HepG2 (cell line): Measurements from ENCODE around the gene NELFB. TPM values are rescaled to one million over a fixed set of nuclear protein-coding genes. Genes with fewer than 3 reads are reported as not detected.

Experiments
- BCLAF1 ChIP-seq: fragments of 450-650 bp; IDR thresholded peaks from 2 replicates; pipeline ENCODE4 v1.6.1; 2017; ENCODE audit warnings: mild to moderate bottlenecking
- CEBPZ ChIP-seq: IDR thresholded peaks from 2 replicates; pipeline ENCODE4 v1.6.1; 2012; ENCODE audit warnings: low read length, improper control_type of control experiment
- GABPA ChIP-seq, 2 experiments: IDR thresholded peaks; 2 replicates each; pipeline ENCODE4 v1.6.1; 2011 to 2016; ENCODE audit warnings: low read depth in 2 of 2, low read length in 1 of 2, missing biosample characterization in 1 of 2, missing genetic modification characterization in 1 of 2
- GMEB1 ChIP-seq: sonication (generic); formaldehyde crosslinking; IDR thresholded peaks from 2 replicates; pipeline ENCODE4 v1.5.1; 2020; ENCODE audit warnings: missing genetic modification reagents, mild to moderate bottlenecking, borderline replicate concordance
- HDAC6 ChIP-seq: fragments of 200-600 bp; sonication (generic); IDR thresholded peaks from 2 replicates; pipeline ENCODE4 v1.7.0; 2017; ENCODE audit warnings: mild to moderate bottlenecking, antibody characterized with exemption, low read length, low read depth
- KDM5A ChIP-seq: fragments of 200-600 bp; sonication (generic); IDR thresholded peaks from 2 replicates; pipeline ENCODE4 v1.7.0; 2018; ENCODE audit warnings: antibody characterized with exemption, mild to moderate bottlenecking, low read length, borderline replicate concordance
- KLF12 ChIP-seq: sonication (generic); formaldehyde crosslinking; IDR thresholded peaks from 2 replicates; pipeline ENCODE4 v1.4.0; 2020; ENCODE audit warnings: missing genetic modification reagents, borderline replicate concordance
- XRCC5 ChIP-seq: fragments of 200-400 bp; formaldehyde crosslinking; optimal IDR thresholded peaks from 2 replicates; pipeline ENCODE3; 2017; ENCODE audit warnings: mild to moderate bottlenecking, low read length
- ZNF253 ChIP-seq: sonication (generic); formaldehyde crosslinking; IDR thresholded peaks from 2 replicates; pipeline ENCODE4 v1.8.0; 2022; ENCODE audit warnings: mild to moderate bottlenecking, missing genetic modification reagents, borderline replicate concordance
- ZSCAN30 ChIP-seq: sonication (generic); formaldehyde crosslinking; IDR thresholded peaks from 2 replicates; pipeline ENCODE4 v1.5.0; 2020; ENCODE audit warnings: mild to moderate bottlenecking, missing genetic modification reagents
- polyA plus RNA-seq, 8 experiments: library from polyadenylated mRNA; depleted of rRNA in 3 of 8; stranded (reverse) in 7 of 8; unstranded in 1 of 8; fragments of >200 nt; fragmentation: Illumina TruSeq in 4 of 8; extraction: Trizol in 4 of 8; gene quantifications; 2 replicates each; pipeline versions ENCODE4 v1.2.1 to v1.2.3, GENCODE V29; 2011 to 2016; ENCODE audit warnings: low read depth in 4 of 8, missing spikeins in 1 of 8, mixed read lengths in 1 of 8; ENCODE audit not compliant: insufficient read depth in 1 of 8
- total RNA-seq, 5 experiments: library from RNA; depleted of rRNA; stranded (reverse); fragments of >200 nt; fragmentation: Illumina TruSeq; extraction: Trizol; gene quantifications; 2 replicates each; pipeline ENCODE4 v1.2.3, GENCODE V29; 2016; ENCODE audit warnings: low read depth in 1 of 5
- TF ChIP-seq, protein P1 (sequence below): IDR thresholded peaks from 2 replicates; pipeline ENCODE4 v1.6.1; 2012; ENCODE audit warnings: low read depth, low read length, improper control_type of control experiment

Gene NELFB
- total and polyA plus RNA-seq, 2 of the 13 experiments (the other 11 are each of a cell fraction or from before 2014, with no cell fraction given), result 26.5 to 45.8 TPM

DNA sequence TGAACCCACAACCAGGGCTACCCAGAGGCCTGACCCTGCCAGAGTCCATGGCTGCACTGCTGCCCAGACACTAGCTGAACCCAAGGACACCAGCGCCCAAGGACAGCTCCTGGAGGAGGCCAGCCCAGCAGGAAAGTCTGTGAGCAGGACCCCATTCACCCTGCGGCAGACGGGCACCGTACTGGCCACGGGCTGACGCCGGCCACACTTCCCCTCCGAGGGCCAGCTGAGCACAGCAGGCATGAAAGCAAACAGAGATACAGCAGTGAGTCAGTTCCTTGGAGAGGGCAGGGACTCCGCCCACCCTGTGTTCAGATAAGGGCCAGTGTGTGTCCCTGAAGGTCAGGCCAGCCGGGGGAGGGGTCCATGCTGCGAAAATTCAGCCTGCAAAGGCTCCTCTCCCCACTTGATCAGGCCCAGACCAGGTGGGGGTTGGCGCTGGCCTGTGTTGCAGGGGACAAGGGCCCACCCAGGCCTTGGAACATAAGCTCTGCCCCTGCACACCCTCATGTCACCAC, 36.3 kb upstream of the NELFB start (continued):
- TF ChIP-seq BCLAF1, result no peak
- TF ChIP-seq ZNF253 (CRISPR knock-in tag), result no peak; the same call in 1 of the 2 replicates
- TF ChIP-seq KDM5A, result no peak
- TF ChIP-seq KLF12 (CRISPR knock-in tag), result no peak
- no peak for TF ChIP-seq XRCC5
- no peak for TF ChIP-seq CEBPZ
- TF ChIP-seq, protein P1, sequence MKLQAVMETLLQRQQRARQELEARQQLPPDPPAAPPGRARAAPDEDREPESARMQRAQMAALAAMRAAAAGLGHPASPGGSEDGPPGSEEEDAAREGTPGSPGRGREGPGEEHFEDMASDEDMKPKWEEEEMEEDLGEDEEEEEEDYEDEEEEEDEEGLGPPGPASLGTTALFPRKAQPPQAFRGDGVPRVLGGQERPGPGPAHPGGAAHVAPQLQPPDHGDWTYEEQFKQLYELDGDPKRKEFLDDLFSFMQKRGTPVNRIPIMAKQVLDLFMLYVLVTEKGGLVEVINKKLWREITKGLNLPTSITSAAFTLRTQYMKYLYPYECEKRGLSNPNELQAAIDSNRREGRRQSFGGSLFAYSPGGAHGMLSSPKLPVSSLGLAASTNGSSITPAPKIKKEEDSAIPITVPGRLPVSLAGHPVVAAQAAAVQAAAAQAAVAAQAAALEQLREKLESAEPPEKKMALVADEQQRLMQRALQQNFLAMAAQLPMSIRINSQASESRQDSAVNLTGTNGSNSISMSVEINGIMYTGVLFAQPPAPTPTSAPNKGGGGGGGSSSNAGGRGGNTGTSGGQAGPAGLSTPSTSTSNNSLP, result no peak
- no peak for TF ChIP-seq ZSCAN30
- no peak for TF ChIP-seq GMEB1
- TF ChIP-seq GABPA (IDR thresholded peaks at IDR 0.05; ENCODE audit: low read depth, low read length), result no peak
- TF ChIP-seq GABPA (CRISPR knock-in tag; IDR thresholded peaks at IDR 0.05; ENCODE audit: low read depth), result no peak
- no peak for TF ChIP-seq HDAC6
